Measurements from ENCODE around the gene PDE4D.

- no peak for TF ChIP-seq ETV6 (conservative IDR thresholded peaks at IDR 0.05 in 1 of 2, IDR thresholded peaks at IDR 0.05 in 1 of 2; ENCODE audit: borderline replicate concordance in 1 of 2, low read depth in 1 of 2)
- TF ChIP-seq LARP7 (IDR thresholded peaks at IDR 0.05): no peak
- TF ChIP-seq, protein P1, sequence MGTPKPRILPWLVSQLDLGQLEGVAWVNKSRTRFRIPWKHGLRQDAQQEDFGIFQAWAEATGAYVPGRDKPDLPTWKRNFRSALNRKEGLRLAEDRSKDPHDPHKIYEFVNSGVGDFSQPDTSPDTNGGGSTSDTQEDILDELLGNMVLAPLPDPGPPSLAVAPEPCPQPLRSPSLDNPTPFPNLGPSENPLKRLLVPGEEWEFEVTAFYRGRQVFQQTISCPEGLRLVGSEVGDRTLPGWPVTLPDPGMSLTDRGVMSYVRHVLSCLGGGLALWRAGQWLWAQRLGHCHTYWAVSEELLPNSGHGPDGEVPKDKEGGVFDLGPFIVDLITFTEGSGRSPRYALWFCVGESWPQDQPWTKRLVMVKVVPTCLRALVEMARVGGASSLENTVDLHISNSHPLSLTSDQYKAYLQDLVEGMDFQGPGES (IDR thresholded peaks at IDR 0.05): no peak
- no peak for TF ChIP-seq RFX5 (IDR thresholded peaks at IDR 0.05; ENCODE audit: low read depth, low read length)
- TF ChIP-seq CTCF (IDR thresholded peaks at IDR 0.05 in 2 of 3, conservative IDR thresholded peaks at IDR 0.05 in 1 of 3; ENCODE audit: control insufficient read depth in 2 of 3, extremely low read depth in 1 of 3, insufficient read depth in 1 of 3, low read depth in 3 of 3, low read length in 3 of 3): no peak
These were observed 652.4 kb downstream of the PDE4D start for GRCh38 chr5:59241119-59241518.

Measured in GM12878 (cell line).